LNCaP clone FGC (cell line): ENCODE measurements around the gene GLOD5.

Experiments
- DNase-seq: peaks from one replicate; pipeline ENCODE4 v3.0.0-alpha.2; 2011; ENCODE audit warnings: low read depth
- H3K4me3 ChIP-seq: 2 replicates; pipeline ENCODE4 v1.5.1; 2011; ENCODE audit warnings: mild to moderate bottlenecking, low read depth, low read length, control low read depth
- CTCF ChIP-seq: IDR thresholded peaks from 2 replicates; pipeline ENCODE4 v1.5.1; 2012; ENCODE audit warnings: mild to moderate bottlenecking; ENCODE audit not compliant: control insufficient read depth, insufficient read depth; ENCODE audit errors: extremely low read depth

GLOD5 gene

GRCh38 chrX:48785540-48786214 is 24.1 kb downstream of the GLOD5 start:
- no peak overlapping the region for H3K4me3 ChIP-seq
- no peak for DNase-seq
- TF ChIP-seq CTCF, result no peak

GRCh38 chrX:48786341-48786800 is 24.8 kb downstream of the GLOD5 start, which contains the start of gene GATA1:
GATA1 (plus strand) TSS chrX:48786590; CDS start chrX:48791110, 4,520 bp downstream.
- DNase-seq, result no peak
- H3K4me3 ChIP-seq, result no peak within 1 kb of the TSS
- no peak for TF ChIP-seq CTCF

GRCh38 chrX:48786825-48787504 is 25.4 kb downstream of the GLOD5 start:
- no peak overlapping the region for H3K4me3 ChIP-seq
- TF ChIP-seq CTCF, result no peak
- DNase-seq, result no peak

- H3K4me3 ChIP-seq, result no peak overlapping the region
- no peak for DNase-seq
- TF ChIP-seq CTCF, result no peak
These were observed 26.2 kb downstream of the GLOD5 start for GRCh38 chrX:48787505-48788443.

GRCh38 chrX:48789366-48790220 is 28.0 kb downstream of the GLOD5 start:
- no peak overlapping the region for H3K4me3 ChIP-seq
- no peak for DNase-seq
- TF ChIP-seq CTCF, result no peak

- no peak for DNase-seq
- no peak for TF ChIP-seq CTCF
These were observed 28.9 kb downstream of the GLOD5 start for GRCh38 chrX:48790477-48790876.

More at GRCh38 chrX:48790477-48790876, 28.9 kb downstream of the GLOD5 start:
- H3K4me3 ChIP-seq, result no peak overlapping the region
